Measurements from ENCODE around the gene FCER2.
"Not testable (repeated sequence)": the region's sequence is repeated elsewhere in the genome, so short reads cannot be mapped to it uniquely, and the experiment has no call there.

Gene FCER2

GRCh38 chr19:7645163-7645562, 56.8 kb downstream of the FCER2 start:
- no peak for DNase-seq

GRCh38 chr19:7644550-7644877, 57.4 kb downstream of the FCER2 start:
- DNase-seq: no peak

DNA sequence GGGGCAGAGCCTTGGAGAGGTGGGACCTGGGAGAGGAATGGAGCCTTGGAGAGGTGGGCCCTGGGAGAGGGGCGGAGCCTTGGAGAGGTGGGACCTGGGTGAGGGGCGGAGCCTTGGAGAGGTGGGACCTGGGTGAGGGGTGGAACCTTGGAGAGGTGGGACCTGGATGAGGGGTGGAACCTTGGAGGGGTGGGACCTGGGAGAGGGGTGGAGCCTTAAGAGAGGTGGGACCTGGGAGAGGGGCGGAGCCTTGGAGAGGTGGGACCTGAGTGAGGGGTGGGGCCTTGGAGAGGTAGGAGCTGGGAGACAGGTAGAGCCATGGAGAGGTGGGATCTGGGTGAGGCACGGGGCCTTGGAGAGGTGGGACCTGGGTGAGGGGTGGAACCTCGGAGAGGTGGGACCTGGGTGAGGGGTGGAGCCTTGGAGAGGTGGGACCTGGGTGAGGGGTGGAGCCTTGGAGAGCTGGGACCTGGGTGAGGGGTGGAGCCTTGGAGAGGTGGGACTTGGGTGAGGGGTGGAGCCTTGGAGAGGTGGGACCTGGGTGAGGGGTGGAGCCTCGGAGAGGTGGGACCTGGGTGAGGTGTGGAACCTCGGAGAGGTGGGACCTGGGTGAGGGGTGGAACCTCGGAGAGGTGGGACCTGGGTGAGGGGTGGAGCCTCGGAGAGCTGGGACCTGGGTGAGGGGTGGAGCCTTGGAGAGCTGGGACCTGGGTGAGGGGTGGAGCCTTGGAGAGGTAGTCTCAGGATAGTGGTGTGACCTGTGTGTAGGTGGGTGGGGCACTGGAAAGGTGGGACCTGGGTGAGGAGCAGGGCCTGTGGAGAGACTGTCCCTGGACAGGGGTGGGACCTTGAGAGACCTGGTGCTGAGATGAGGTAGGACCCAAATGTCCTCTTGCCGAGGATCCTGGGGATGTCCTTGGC, 58.0 kb downstream of the FCER2 start:
- not testable (repeated sequence) for DNase-seq

DNA sequence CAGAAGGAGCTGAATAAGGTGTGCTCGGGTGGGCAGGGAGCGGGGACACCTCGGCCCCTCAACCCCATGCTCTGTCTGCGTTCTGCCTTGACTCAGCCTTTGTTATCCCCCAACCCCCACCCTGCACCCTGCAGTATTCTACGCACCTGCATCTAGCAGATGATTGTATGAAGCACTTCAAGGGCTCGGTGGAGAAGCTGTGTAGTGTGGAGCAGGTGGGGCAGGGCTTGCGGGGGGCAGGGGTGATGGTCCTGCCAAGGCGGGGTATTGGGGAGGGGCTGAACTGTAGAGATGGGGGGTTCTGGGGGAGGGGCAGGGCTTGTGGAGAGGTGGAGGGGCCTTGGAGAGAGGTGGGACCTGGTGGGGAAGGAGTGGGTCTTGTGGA, 58.9 kb downstream of the FCER2 start:
- DNase-seq: no peak

- DNase-seq: no peak
Observed at GRCh38 chr19:7642295-7643030, 59.5 kb downstream of the FCER2 start.

- DNase-seq: no peak
Observed at GRCh38 chr19:7641290-7642276, 60.3 kb downstream of the FCER2 start.

GRCh38 chr19:7640803-7641202, 61.1 kb downstream of the FCER2 start:
- DNase-seq: no peak

DNA sequence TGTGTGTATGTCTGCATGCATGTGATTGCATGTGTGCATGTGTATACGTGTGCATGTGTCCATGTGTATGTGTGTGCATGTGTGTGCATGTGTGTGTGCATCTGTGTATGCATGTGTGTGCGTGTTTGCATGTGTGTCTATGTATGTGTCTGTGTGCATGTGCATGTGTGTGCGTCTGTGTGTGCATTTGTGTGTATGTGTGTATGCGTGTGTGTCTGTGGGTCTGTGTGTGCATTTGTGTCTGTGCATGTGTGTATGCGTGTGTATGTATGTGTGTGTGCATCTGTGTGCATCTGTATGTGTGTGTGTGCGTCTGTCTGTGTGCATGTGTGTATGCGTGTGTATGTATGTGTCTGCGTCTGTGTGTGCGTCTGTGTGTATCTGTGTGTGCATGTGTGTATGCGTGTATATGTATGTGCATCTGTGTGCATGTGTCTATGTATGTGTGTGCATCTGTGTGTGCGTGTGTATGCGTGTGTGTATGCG, 62.0 kb downstream of the FCER2 start:
- DNase-seq: no peak

DNA sequence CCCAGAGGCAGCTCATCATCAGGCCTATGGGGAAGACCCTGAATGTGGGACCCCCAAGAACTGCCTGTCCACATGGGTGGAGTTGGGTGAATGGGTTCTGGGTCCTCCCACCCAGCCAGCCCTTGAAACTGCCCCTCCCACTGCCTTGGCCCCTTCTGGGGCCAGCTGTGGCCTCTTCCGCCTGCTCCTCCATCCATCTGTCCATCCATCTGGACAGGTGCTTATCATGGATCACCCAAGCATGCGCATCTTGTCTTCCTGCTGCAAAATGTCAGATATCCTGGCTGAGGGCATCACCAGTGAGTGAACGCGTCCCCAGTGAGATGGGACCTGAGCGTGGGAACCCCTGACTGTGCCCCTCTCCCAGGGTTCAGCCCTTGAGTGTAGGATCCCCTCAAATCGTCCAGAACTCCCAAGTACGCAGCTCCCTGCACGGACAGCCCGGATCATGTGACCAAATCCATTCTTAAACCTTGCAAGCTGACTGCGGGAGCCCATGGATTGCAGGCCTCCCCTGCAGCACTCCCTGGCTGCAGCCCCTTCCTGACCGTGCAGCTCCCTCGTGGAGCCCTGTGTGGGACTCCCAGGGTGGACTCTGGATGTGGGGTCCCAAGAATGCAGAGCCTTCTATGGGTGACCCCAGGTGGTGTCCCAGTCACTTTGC, 63.0 kb downstream of the FCER2 start:
- DNase-seq: no peak

All from amniotic stem cell (primary cell).